DOHH2 (cell line): ENCODE data around the gene CYFIP2.

Source experiments
- H3F3A ChIP-seq: fragments of 200-600 bp; sonication (generic), shearing (Covaris generic); 2 replicates; pipeline ENCODE4 v1.6.0; 2016; ENCODE audit warnings: antibody characterized with exemption, mild to moderate bottlenecking; ENCODE audit not compliant: control insufficient read depth, insufficient read depth
- H3K27ac ChIP-seq: fragments of 200-600 bp; sonication (generic); 2 replicates; pipeline ENCODE4 v1.5.1; 2014; ENCODE audit warnings: low read depth, mild to moderate bottlenecking, low read length, moderate library complexity
- H3K27me3 ChIP-seq: fragments of 200-600 bp; sonication (generic); 2 replicates; pipeline ENCODE4 v1.6.1; 2014; ENCODE audit warnings: mild to moderate bottlenecking, low read length, mixed read lengths; ENCODE audit not compliant: control insufficient read depth
- H3K36me3 ChIP-seq: fragments of 200-600 bp; sonication (generic); 2 replicates; pipeline ENCODE4 v1.6.1; 2014; ENCODE audit warnings: mild to moderate bottlenecking, low read length, moderate library complexity, mixed read lengths; ENCODE audit not compliant: control insufficient read depth
- H3K4me1 ChIP-seq: fragments of 200-600 bp; sonication (generic); 2 replicates; pipeline ENCODE4 v1.6.1; 2014; ENCODE audit warnings: mild to moderate bottlenecking, low read length, mixed read lengths; ENCODE audit not compliant: control insufficient read depth
- H3K4me2 ChIP-seq: fragments of 200-600 bp; sonication (generic); 2 replicates; pipeline ENCODE4 v1.6.0; 2014; ENCODE audit warnings: mild to moderate bottlenecking, low read length, moderate library complexity
- H3K4me3 ChIP-seq: fragments of 200-600 bp; sonication (generic); 2 replicates; pipeline ENCODE4 v1.5.1; 2014; ENCODE audit warnings: mild to moderate bottlenecking, low read length, mixed read lengths
- H3K79me2 ChIP-seq: fragments of 200-600 bp; sonication (generic); 2 replicates; pipeline ENCODE4 v1.6.1; 2014; ENCODE audit warnings: mild to moderate bottlenecking, low read length, mixed read lengths; ENCODE audit not compliant: control insufficient read depth
- H3K9me2 ChIP-seq: fragments of 200-600 bp; sonication (generic); replicated peaks from 2 replicates; pipeline ENCODE4 v1.6.1; 2014; ENCODE audit warnings: mild to moderate bottlenecking, low read length, mixed read lengths; ENCODE audit not compliant: control insufficient read depth
- H3K9me3 ChIP-seq: fragments of 200-600 bp; sonication (generic); 2 replicates; pipeline ENCODE4 v1.6.1; 2014; ENCODE audit warnings: antibody characterized with exemption, low read length, mixed read lengths; ENCODE audit not compliant: control insufficient read depth, insufficient read depth
- H4K20me1 ChIP-seq: fragments of 200-600 bp; sonication (generic); 2 replicates; pipeline ENCODE4 v1.6.0; 2014; ENCODE audit warnings: low read depth, mild to moderate bottlenecking, antibody characterized with exemption, low read length, moderate library complexity; ENCODE audit not compliant: control insufficient read depth, insufficient read depth
- EZH2phosphoT487 ChIP-seq: fragments of 200-600 bp; sonication (generic); IDR thresholded peaks from 2 replicates; pipeline ENCODE4 v1.6.1; 2017; ENCODE audit warnings: borderline replicate concordance, mild to moderate bottlenecking, antibody characterized with exemption, low read length, moderate library complexity, mixed read lengths
- TF ChIP-seq, protein P1 (sequence below): fragments of 200-600 bp; sonication (generic); IDR thresholded peaks from one replicate; pipeline ENCODE4 v1.5.1; 2014; ENCODE audit warnings: antibody characterized with exemption, mild to moderate bottlenecking, low read depth, low read length; ENCODE audit not compliant: poor library complexity, severe bottlenecking

The CYFIP2 gene

DNA sequence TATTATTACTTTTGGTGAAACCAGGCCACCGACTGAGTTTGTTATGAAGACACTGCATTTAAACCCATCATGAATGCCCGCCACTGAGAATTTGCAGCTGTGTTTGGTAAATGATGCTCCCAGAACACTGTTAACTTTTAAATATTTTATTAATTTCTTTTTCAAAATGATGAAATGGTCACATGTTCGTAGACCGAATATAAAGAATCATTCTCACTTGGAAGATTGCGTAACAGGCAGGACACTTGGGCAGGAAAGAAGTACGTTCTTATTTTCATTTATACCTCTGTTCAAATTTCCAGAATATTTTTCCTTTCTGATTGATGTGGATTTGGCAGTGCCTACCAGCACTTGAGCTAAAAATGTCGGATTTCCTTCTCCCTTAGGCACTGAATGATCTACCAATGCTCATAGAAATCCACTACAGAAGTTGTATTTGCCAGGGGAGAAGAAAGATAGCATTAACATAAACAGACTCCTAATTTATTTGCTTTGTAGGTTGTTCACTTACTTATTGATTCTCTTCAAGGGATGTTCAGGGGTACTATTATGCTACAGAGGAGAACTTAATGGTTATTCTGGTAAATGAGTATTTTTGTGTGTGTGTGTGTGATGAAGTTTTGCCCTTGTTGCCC lies 13.8 kb downstream of the CYFIP2 start:
- Histone ChIP-seq H3K36me3 (peaks cover 40% of the 10 kb centered on the region), H3K79me2 (peaks cover 100% of the 10 kb centered on the region), H3K4me3 (no peak overlapping the region), H3F3A (peaks cover 19% of the 10 kb centered on the region), H3K9me3 (no peaks in the 10 kb centered on the region), H3K27ac (no peak overlapping the region), H3K27me3 (no peaks in the 10 kb centered on the region), H3K4me2 (peak overlapping the region; percentile 22), H4K20me1 (0 out of 2 replicates have a peak, but pooled peaks cover 3% of the 10 kb centered on the region), H3K9me2 (no peaks in the 10 kb centered on the region), H3K4me1 (peaks cover 81% of the 10 kb centered on the region)
- TF ChIP-seq EZH2phosphoT487, result no peak
- TF ChIP-seq, protein P1, sequence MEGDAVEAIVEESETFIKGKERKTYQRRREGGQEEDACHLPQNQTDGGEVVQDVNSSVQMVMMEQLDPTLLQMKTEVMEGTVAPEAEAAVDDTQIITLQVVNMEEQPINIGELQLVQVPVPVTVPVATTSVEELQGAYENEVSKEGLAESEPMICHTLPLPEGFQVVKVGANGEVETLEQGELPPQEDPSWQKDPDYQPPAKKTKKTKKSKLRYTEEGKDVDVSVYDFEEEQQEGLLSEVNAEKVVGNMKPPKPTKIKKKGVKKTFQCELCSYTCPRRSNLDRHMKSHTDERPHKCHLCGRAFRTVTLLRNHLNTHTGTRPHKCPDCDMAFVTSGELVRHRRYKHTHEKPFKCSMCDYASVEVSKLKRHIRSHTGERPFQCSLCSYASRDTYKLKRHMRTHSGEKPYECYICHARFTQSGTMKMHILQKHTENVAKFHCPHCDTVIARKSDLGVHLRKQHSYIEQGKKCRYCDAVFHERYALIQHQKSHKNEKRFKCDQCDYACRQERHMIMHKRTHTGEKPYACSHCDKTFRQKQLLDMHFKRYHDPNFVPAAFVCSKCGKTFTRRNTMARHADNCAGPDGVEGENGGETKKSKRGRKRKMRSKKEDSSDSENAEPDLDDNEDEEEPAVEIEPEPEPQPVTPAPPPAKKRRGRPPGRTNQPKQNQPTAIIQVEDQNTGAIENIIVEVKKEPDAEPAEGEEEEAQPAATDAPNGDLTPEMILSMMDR, result no peak

- no peak overlapping the region for H3K4me3 ChIP-seq
- peaks cover 99% of the 10 kb centered on the region for H3K79me2 ChIP-seq
- H3K36me3 ChIP-seq, result peaks cover 45% of the 10 kb centered on the region
- H3K9me2 ChIP-seq, result no peaks in the 10 kb centered on the region
- H3K4me2 ChIP-seq, result no peak overlapping the region
- peaks cover 70% of the 10 kb centered on the region for H3K4me1 ChIP-seq
- 0 out of 2 replicates have a peak, but pooled peaks cover 3% of the 10 kb centered on the region for H4K20me1 ChIP-seq
- no peak for TF ChIP-seq EZH2phosphoT487
- TF ChIP-seq, protein P1, result no peak
- no peaks in the 10 kb centered on the region for H3K9me3 ChIP-seq
- H3K27ac ChIP-seq, result no peak overlapping the region
- peaks cover 14% of the 10 kb centered on the region for H3F3A ChIP-seq
- no peaks in the 10 kb centered on the region for H3K27me3 ChIP-seq
Observed at GRCh38 chr5:157280927-157281326, 15.0 kb downstream of the CYFIP2 start.

- no peaks in the 10 kb centered on the region for H3K9me3 ChIP-seq
- H3K79me2 ChIP-seq, result peaks cover 93% of the 10 kb centered on the region
- H3K4me3 ChIP-seq, result no peak overlapping the region
- H3K27ac ChIP-seq, result peak overlapping the region; percentile 47; the same call in 1 of the 2 replicates
- H3K27me3 ChIP-seq, result no peaks in the 10 kb centered on the region
- H4K20me1 ChIP-seq, result 0 out of 2 replicates have a peak, but pooled peaks cover 3% of the 10 kb centered on the region
- peaks cover 43% of the 10 kb centered on the region for H3K36me3 ChIP-seq
- H3K4me1 ChIP-seq, result peaks cover 62% of the 10 kb centered on the region
- H3F3A ChIP-seq, result peaks cover 13% of the 10 kb centered on the region
- TF ChIP-seq, protein P1, result no peak
- TF ChIP-seq EZH2phosphoT487, result no peak
- H3K4me2 ChIP-seq, result peak overlapping the region; percentile 49
- H3K9me2 ChIP-seq, result no peaks in the 10 kb centered on the region
Observed at GRCh38 chr5:157282150-157282549, 16.2 kb downstream of the CYFIP2 start.
